ENCODE results near the gene SPHKAP.

Gene SPHKAP

DNA sequence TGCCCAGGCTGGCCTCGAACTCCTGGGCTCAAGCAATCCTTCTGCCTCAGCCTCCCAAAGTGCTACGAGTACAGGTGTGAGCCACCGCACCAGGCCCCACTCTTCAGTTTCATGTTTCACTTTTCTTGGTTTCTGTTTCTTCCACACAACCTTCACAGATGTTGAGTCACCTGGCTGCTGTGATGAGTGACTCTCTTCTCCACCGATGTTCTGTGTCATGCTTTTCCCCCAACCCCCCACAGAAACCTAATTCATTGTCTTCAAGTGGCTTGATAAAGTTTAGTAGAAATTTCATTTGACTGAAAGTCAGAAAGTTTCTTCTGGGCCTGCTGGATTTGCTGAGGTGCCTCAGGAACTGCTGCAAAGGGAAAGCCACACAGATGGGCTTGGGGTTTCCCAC lies 78.5 kb downstream of the SPHKAP start:
- TF ChIP-seq, protein P1, sequence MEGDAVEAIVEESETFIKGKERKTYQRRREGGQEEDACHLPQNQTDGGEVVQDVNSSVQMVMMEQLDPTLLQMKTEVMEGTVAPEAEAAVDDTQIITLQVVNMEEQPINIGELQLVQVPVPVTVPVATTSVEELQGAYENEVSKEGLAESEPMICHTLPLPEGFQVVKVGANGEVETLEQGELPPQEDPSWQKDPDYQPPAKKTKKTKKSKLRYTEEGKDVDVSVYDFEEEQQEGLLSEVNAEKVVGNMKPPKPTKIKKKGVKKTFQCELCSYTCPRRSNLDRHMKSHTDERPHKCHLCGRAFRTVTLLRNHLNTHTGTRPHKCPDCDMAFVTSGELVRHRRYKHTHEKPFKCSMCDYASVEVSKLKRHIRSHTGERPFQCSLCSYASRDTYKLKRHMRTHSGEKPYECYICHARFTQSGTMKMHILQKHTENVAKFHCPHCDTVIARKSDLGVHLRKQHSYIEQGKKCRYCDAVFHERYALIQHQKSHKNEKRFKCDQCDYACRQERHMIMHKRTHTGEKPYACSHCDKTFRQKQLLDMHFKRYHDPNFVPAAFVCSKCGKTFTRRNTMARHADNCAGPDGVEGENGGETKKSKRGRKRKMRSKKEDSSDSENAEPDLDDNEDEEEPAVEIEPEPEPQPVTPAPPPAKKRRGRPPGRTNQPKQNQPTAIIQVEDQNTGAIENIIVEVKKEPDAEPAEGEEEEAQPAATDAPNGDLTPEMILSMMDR (IDR thresholded peaks at IDR 0.05; ENCODE audit: insufficient read depth, missing control alignments): no peak
- DNase-seq (ENCODE audit: insufficient read length, low spot score) (no peak), FAIRE-seq (no peak)

- DNase-seq (ENCODE audit: insufficient read length, low spot score) (no peak), FAIRE-seq (no peak)
- TF ChIP-seq, protein P1 (IDR thresholded peaks at IDR 0.05; ENCODE audit: insufficient read depth, missing control alignments): no peak
Observed at GRCh38 chr2:228094377-228094921, 87.0 kb downstream of the SPHKAP start.

- DNase-seq (ENCODE audit: insufficient read length, low spot score): no peak
- FAIRE-seq: no peak
- TF ChIP-seq, protein P1 (IDR thresholded peaks at IDR 0.05; ENCODE audit: insufficient read depth, missing control alignments): no peak
Observed at GRCh38 chr2:228092056-228092455, 89.4 kb downstream of the SPHKAP start.

GRCh38 chr2:228086561-228086960 lies 94.9 kb downstream of the SPHKAP start:
- no peak for DNase-seq (ENCODE audit: insufficient read length, low spot score)
- TF ChIP-seq, protein P1 (IDR thresholded peaks at IDR 0.05; ENCODE audit: insufficient read depth, missing control alignments): no peak
- no peak for FAIRE-seq

DNA sequence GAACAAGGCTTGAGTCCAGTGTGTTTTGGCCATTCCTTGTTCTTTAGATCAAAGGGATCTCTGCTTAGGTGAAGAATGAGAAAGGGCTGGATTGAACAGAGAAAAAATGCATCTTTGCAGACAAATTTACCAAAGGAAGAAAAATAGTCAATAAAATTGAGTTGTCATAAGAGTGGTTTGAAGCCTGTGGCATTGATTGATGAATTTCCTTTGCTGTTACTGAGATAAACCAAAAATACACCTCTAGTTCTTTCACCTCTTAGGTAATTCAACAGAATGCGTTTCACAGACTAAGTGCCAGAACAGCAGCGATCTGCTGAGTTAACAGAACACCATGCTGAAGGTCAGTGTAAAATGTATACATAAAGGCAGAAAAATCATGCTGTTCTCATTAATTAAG lies 96.8 kb downstream of the SPHKAP start:
- TF ChIP-seq, protein P1 (IDR thresholded peaks at IDR 0.05; ENCODE audit: insufficient read depth, missing control alignments): no peak
- no peak for FAIRE-seq
- no peak for DNase-seq (ENCODE audit: insufficient read length, low spot score)

DNA sequence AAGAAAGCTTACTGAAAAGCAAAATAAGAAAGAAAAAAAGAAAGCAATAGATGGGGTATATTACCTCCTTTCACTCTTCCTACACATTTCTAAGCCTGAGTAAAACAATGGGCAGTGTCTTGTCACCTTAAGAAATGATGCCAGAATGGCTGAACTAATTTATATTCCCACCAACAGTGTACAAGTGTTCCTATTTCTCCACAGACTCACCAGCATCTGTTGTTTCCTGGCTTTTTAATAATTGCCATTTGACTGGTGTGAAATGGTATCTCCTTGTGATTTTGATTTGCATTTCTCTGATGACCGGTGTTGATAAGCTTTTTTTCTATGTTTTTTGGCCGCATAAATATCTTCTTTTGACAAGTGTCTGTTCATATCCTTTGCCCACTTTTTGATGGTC lies 98.4 kb downstream of the SPHKAP start:
- DNase-seq (ENCODE audit: insufficient read length, low spot score) (no peak), FAIRE-seq (no peak)
- TF ChIP-seq, protein P1 (IDR thresholded peaks at IDR 0.05; ENCODE audit: insufficient read depth, missing control alignments): no peak

DNA sequence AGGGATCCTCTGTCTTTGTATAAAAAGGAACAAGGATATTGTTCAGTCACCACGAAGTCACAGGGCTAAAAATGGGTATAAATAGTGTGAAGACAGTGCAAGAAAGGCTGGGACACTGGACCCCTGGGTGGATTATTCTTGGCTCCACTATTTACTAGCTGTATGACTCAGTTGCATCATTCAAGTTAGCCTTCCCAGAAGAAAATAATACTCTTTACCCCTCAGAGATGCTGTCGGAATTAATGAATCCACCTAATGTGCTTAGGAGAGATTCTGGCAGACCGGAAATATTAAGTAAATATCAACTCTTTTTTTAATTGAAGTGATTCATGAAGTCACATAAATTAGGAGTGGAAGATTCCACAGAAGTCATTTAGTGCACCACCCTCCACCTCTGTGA lies 98.9 kb downstream of the SPHKAP start:
- TF ChIP-seq, protein P1 (IDR thresholded peaks at IDR 0.05; ENCODE audit: insufficient read depth, missing control alignments): no peak
- DNase-seq (ENCODE audit: insufficient read length, low spot score) (no peak), FAIRE-seq (no peak)
